Measurements from ENCODE around the gene RFT1. TPM values are rescaled to one million over a fixed set of nuclear protein-coding genes. Genes with fewer than 3 reads are reported as not detected.
A peak's percentile ranks its signal among the peaks of the same experiment; 100 is the strongest.

The RFT1 gene
- total and polyA plus RNA-seq, 2 of the 13 experiments (the other 11 are each of a cell fraction or from before 2014, with no cell fraction given) = 23.2 to 37.0 TPM

GRCh38 chr3:53170325-53171063, 40.3 kb upstream of the RFT1 start (continued):
- TF ChIP-seq ZNF615 (CRISPR knock-in tag; IDR thresholded peaks at IDR 0.05; ENCODE audit: borderline replicate concordance) = no peak
- peak in 1 of 2 experiments; percentile 85; a peak in 2 of 4 replicates for TF ChIP-seq NR2F1 (CRISPR knock-in tag; IDR thresholded peaks at IDR 0.05)
- TF ChIP-seq GATAD2A (CRISPR knock-in tag; IDR thresholded peaks at IDR 0.05) = peak; percentile 83
- TF ChIP-seq FLYWCH1 (CRISPR knock-in tag; IDR thresholded peaks at IDR 0.05) = no peak
- TF ChIP-seq RFX1 (IDR thresholded peaks at IDR 0.05) = no peak
- no peak for TF ChIP-seq ZNF432 (CRISPR knock-in tag; IDR thresholded peaks at IDR 0.05; ENCODE audit: borderline replicate concordance)
- TF ChIP-seq STAT6 (CRISPR knock-in tag; IDR thresholded peaks at IDR 0.05; ENCODE audit: borderline replicate concordance) = no peak
- TF ChIP-seq ZNF230 (CRISPR knock-in tag; IDR thresholded peaks at IDR 0.05) = 0 out of 2 replicates have a peak, but pooled peaks have one; percentile 26
- TF ChIP-seq ATF7 (IDR thresholded peaks at IDR 0.05) = no peak
- TF ChIP-seq ATF7 (CRISPR knock-in tag; IDR thresholded peaks at IDR 0.05) = 0 out of 2 replicates have a peak, but pooled peaks have one; percentile 18
- no peak for TF ChIP-seq ZNF672 (CRISPR knock-in tag; IDR thresholded peaks at IDR 0.05)
- TF ChIP-seq DNMT3B (CRISPR knock-in tag; conservative IDR thresholded peaks at IDR 0.05) = no peak
- TF ChIP-seq ZNF816 (CRISPR knock-in tag; IDR thresholded peaks at IDR 0.05; ENCODE audit: borderline replicate concordance) = no peak
- TF ChIP-seq KLF15 (CRISPR knock-in tag; IDR thresholded peaks at IDR 0.05; ENCODE audit: borderline replicate concordance) = no peak
- 0 out of 2 replicates have a peak, but pooled peaks have one; percentile 18 for TF ChIP-seq NR2F2 (IDR thresholded peaks at IDR 0.05; ENCODE audit: borderline replicate concordance, low read depth)
- no peak for TF ChIP-seq RBM22 (optimal IDR thresholded peaks at IDR 0.05; ENCODE audit: low read length)
- TF ChIP-seq GFI1 (CRISPR knock-in tag; IDR thresholded peaks at IDR 0.05; ENCODE audit: borderline replicate concordance) = no peak
- TF ChIP-seq EHMT2 (IDR thresholded peaks at IDR 0.05; ENCODE audit: borderline replicate concordance, low read depth, low read length) = no peak
- peak; percentile 18; the same call in 1 of the 2 replicates for TF ChIP-seq CEBPG (CRISPR knock-in tag; IDR thresholded peaks at IDR 0.05)
- no peak for TF ChIP-seq TCF7 (IDR thresholded peaks at IDR 0.05; ENCODE audit: low read depth)
- no peak for TF ChIP-seq ZKSCAN1 (IDR thresholded peaks at IDR 0.05; ENCODE audit: low read length)
- TF ChIP-seq GTF2F1 (IDR thresholded peaks at IDR 0.05; ENCODE audit: low read length) = no peak
- TF ChIP-seq MAZ (IDR thresholded peaks at IDR 0.05; ENCODE audit: borderline replicate concordance, low read depth, low read length) = no peak
- no peak for TF ChIP-seq MAZ (CRISPR knock-in tag; IDR thresholded peaks at IDR 0.05; ENCODE audit: low read depth)
- TF ChIP-seq PLSCR1 (CRISPR knock-in tag; IDR thresholded peaks at IDR 0.05; ENCODE audit: borderline replicate concordance) = no peak
- TF ChIP-seq MTA1 (CRISPR knock-in tag; IDR thresholded peaks at IDR 0.05; ENCODE audit: borderline replicate concordance) = peak; percentile 85
- TF ChIP-seq CREB3 (CRISPR knock-in tag; IDR thresholded peaks at IDR 0.05) = no peak
- TF ChIP-seq YY1 (IDR thresholded peaks at IDR 0.05; ENCODE audit: insufficient read depth, insufficient replicate concordance, low read depth, low read length) = no peak
- TF ChIP-seq ZNF747 (CRISPR knock-in tag; IDR thresholded peaks at IDR 0.05; ENCODE audit: borderline replicate concordance) = no peak
